ENCODE results near the gene CIAO3. TPM values are rescaled to one million over a fixed set of nuclear protein-coding genes. Genes with fewer than 3 reads are reported as not detected.

CIAO3 gene
- total RNA-seq, 6 experiments from 2014 or later = 16.9 to 20.5 (median 18.0) TPM

- peaks cover 20% of the 10 kb centered on the region for H3K36me3 Mint-ChIP-seq (ENCODE audit: low read depth)
- H3K27me3 Mint-ChIP-seq (ENCODE audit: insufficient read depth) = peaks cover 6% of the 10 kb centered on the region
- peak; percentile 37 for DNase-seq
- H3K9me3 Mint-ChIP-seq = no peaks in the 10 kb centered on the region
- no peak overlapping the region for H3K27ac Mint-ChIP-seq
- no peak overlapping the region for H3K4me3 Mint-ChIP-seq
- peaks cover 22% of the 10 kb centered on the region for H3K4me1 Mint-ChIP-seq (ENCODE audit: low read depth)
- peak; percentile 72 for TF ChIP-seq CTCF (IDR thresholded peaks at IDR 0.05)
These were observed 54.8 kb downstream of the CIAO3 start for GRCh38 chr16:685967-686366.

GRCh38 chr16:684961-685696 is 55.7 kb downstream of the CIAO3 start:
- Mint-ChIP-seq H3K4me3 (no peak overlapping the region), H3K4me1 (ENCODE audit: low read depth) (peaks cover 20% of the 10 kb centered on the region), H3K9me3 (no peaks in the 10 kb centered on the region), H3K27ac (no peak overlapping the region), H3K36me3 (ENCODE audit: low read depth) (peaks cover 20% of the 10 kb centered on the region), H3K27me3 (ENCODE audit: insufficient read depth) (peaks cover 6% of the 10 kb centered on the region)
- no peak for TF ChIP-seq CTCF (IDR thresholded peaks at IDR 0.05)
- no peak for DNase-seq

GRCh38 chr16:684071-684794 is 56.6 kb downstream of the CIAO3 start, which contains the start of gene JMJD8:
JMJD8 (minus strand) TSS chr16:684334; CDS start chr16:684319, 15 bp downstream.
- Mint-ChIP-seq H3K4me3 (no peak within 1 kb of the TSS), H3K27ac (no peak within 1 kb of the TSS), H3K36me3 (ENCODE audit: low read depth) (peaks cover 20% of the 10 kb centered on the region), H3K9me3 (no peaks in the 10 kb centered on the region), H3K4me1 (ENCODE audit: low read depth) (peaks cover 16% of the 10 kb centered on the region), H3K27me3 (ENCODE audit: insufficient read depth) (peaks cover 5% of the 10 kb centered on the region)
- DNase-seq = peak; percentile 44
- no peak for TF ChIP-seq CTCF (IDR thresholded peaks at IDR 0.05)

- H3K27me3 Mint-ChIP-seq (ENCODE audit: insufficient read depth) = peaks cover 5% of the 10 kb centered on the region; the same call in 1 of the 2 replicates
- peaks cover 14% of the 10 kb centered on the region for H3K4me1 Mint-ChIP-seq (ENCODE audit: low read depth)
- no peak overlapping the region for H3K4me3 Mint-ChIP-seq
- H3K9me3 Mint-ChIP-seq = no peaks in the 10 kb centered on the region
- H3K27ac Mint-ChIP-seq = no peak overlapping the region
- no peak for TF ChIP-seq CTCF (IDR thresholded peaks at IDR 0.05)
- peaks cover 20% of the 10 kb centered on the region for H3K36me3 Mint-ChIP-seq (ENCODE audit: low read depth)
- no peak for DNase-seq
These were observed 57.3 kb downstream of the CIAO3 start for GRCh38 chr16:683396-684070.

- Mint-ChIP-seq H3K4me1 (ENCODE audit: low read depth) (peaks cover 14% of the 10 kb centered on the region), H3K27me3 (ENCODE audit: insufficient read depth) (peaks cover 5% of the 10 kb centered on the region; the same call in 1 of the 2 replicates), H3K27ac (no peak overlapping the region), H3K36me3 (ENCODE audit: low read depth) (peaks cover 20% of the 10 kb centered on the region), H3K9me3 (no peaks in the 10 kb centered on the region), H3K4me3 (peak overlapping the region; percentile 90; the same call in 1 of the 2 replicates)
- TF ChIP-seq CTCF (IDR thresholded peaks at IDR 0.05) = 0 out of 2 replicates have a peak, but pooled peaks have one; percentile 0
- no peak for DNase-seq
These were observed 58.1 kb downstream of the CIAO3 start for GRCh38 chr16:682493-683395.

Data from HFFc6 (cell line).